ENCODE data around the gene LAMA4.

LAMA4 gene

GRCh38 chr6:112253841-112254816, at the start of gene LAMA4:
Gene LAMA4, minus strand, starts transcription at chr6:112254567. Its CDS starts 417 bp downstream, at chr6:112254150.
- DNase-seq (ENCODE audit: low read depth in 1 of 2, low spot score in 1 of 2) = no peak

DNA sequence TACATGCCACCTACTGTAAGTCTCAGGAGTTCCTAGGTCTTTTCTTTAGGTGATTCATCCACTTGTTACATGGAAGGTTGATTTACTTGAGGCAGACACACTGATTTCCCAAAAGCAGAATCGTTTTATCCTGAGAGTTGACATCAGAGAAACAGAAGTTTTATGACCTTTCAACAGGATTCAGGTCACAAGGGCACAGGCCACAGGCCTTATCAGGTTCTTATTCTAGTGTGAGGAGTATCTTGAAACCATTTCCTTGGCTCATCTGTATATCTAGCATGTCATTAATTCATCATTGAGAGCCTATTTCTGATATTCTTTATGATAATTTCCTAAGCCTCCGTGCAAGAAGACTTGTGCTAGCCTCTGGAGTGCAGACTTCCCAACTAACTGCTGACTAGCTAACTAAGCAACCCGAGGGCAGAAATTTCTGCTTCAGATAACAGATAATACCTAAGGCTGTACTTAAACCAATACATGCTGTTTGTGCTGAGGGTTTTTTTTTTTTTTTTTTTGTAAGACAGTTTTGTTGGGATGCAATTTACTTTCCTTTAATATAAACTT, 47.9 kb upstream of the LAMA4 start:
- no peak for DNase-seq (ENCODE audit: low read depth in 1 of 2, low spot score in 1 of 2)

DNA sequence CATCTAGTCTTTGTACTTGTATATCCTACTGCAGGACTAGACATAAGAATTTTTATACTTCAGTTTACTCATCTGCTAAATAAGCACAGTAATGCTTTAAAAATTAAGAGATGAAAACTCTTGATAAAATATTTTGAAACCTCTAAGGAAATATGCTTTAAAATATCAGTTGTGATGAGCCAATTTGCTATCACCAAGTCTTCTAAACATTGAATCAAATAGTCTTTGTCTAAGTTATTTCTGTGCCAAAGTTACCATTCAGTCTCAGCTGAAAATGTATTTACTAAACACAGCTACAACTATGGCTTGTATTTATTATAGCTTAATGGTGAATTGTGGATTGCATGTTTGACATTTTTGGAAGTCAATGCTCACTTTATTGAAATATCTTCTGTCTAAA, 46.5 kb upstream of the LAMA4 start:
- no peak for DNase-seq (ENCODE audit: low read depth in 1 of 2, low spot score in 1 of 2)

DNA sequence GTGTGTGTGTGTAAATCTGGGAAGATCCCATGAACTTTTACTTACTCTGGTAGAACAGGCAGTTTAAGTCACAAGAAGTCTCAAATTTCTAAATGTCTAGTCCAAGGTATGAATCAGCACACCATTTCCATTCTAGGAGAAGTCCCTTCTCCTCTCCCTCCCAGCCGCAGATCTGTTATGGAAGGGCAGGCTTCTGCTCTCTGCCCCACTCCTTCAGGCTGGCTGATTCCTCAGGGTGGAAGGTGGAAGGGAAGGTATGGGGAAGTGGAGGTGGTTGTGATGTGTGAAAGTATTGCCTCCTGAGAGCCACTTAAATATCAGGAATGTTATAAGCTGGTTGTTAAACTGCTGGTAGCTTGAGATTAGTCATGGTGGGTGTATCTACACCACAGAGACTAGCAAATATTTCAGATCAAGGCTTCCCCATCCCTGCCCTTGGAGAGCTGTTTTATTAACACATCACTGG, 44.5 kb upstream of the LAMA4 start:
- no peak for DNase-seq (ENCODE audit: low read depth in 1 of 2, low spot score in 1 of 2)

GRCh38 chr6:112298021-112298745, 43.8 kb upstream of the LAMA4 start:
- DNase-seq (ENCODE audit: low read depth in 1 of 2, low spot score in 1 of 2) = no peak

DNA sequence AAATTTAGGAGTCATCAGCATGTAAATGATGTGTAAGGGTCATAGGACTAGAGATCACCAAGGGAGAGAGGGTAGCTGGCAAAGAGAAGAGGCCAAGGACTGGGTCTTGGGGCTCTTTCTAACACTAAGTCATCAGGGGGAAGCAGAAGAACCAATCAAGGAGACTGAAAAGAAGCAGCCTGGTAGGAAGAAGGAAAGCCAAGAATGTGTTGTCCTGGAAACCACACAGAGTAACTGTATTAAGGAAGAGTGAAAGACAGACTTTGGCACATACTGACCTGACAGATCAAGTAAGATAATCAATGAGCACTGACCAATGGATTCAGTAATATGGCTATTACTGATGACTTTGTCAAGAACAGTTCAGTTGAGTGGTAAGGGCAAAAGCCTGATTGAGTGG, 42.3 kb upstream of the LAMA4 start:
- DNase-seq (ENCODE audit: low read depth in 1 of 2, low spot score in 1 of 2) = no peak

- DNase-seq (ENCODE audit: low read depth in 1 of 2, low spot score in 1 of 2) = no peak
Observed at GRCh38 chr6:112296122-112296521, 41.8 kb upstream of the LAMA4 start.

- no peak for DNase-seq (ENCODE audit: low read depth in 1 of 2, low spot score in 1 of 2)
Observed at GRCh38 chr6:112291161-112291762, 36.9 kb upstream of the LAMA4 start.

GRCh38 chr6:112289038-112289566, 34.7 kb upstream of the LAMA4 start:
- no peak for DNase-seq (ENCODE audit: low read depth in 1 of 2, low spot score in 1 of 2)

- no peak for DNase-seq (ENCODE audit: low read depth in 1 of 2, low spot score in 1 of 2)
Observed at GRCh38 chr6:112288475-112288874, 34.1 kb upstream of the LAMA4 start.

DNA sequence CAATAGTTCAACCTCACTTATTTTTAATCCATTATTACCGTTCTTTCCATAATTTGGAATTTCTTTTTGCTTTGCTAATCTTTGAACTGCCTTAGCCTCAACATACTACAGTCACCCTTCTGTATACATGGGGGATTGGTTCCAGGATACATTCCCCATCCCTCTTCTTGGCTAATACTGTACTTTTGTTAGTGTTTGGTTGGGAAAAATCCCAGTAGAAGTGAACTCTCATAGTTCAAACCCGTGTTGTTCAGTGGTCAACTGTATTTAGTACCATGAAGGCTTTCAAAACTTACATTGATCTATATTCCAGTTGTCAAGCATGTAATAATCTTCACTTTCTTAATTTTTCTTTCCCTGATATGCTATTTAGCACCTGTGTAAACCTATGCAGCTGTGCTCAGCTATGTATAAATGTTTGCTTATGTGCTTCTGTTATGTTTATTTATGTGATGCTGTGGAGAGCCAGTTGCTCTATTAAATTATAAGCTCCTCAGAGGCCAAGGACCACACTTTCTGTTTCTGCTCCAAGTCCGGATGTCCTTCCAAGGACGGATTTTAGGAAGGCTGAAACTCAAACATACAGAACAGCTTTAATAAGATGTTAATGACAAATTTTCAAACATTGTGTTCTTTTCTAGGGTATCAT, 33.3 kb upstream of the LAMA4 start:
- DNase-seq (ENCODE audit: low read depth in 1 of 2, low spot score in 1 of 2) = no peak

- DNase-seq (ENCODE audit: low read depth in 1 of 2, low spot score in 1 of 2) = no peak
Observed at GRCh38 chr6:112286500-112287144, 32.3 kb upstream of the LAMA4 start.

DNA sequence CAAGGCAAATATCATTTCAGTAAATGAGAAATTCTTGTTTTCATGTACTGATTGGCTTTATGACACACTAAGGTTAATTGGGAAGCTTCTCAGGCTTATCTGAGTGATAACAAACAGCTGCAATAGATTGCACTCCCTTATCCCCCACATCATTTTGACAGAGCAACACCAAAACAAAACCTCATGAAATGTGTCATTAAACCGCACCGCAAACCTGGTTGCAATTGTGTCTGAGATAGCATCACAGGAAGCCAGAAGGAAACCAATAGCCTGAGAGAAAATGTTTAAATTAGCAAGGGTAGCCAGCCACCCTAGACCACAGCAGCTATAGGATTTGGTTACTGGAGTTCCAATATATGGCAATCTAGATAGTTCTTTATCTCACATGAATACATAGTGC, 31.6 kb upstream of the LAMA4 start:
- DNase-seq (ENCODE audit: low read depth in 1 of 2, low spot score in 1 of 2) = no peak

DNA sequence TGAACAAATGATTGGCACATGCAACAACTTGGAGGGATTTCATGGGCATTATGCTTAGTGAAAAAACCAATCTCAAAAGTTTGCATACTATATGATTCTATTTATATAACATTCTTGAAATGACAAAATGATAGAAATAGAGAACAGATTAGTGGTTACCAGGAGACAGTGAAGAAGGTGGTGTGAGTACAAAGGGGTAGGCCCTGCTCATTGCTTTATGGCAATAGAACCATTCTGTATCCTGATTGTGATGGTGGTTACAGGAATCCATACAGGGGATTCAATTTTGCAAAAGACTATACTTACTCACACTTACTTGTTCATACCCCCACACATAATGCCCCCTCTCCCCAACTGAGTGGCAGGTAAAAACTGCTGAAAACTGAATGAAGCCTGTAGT, 30.2 kb upstream of the LAMA4 start:
- DNase-seq (ENCODE audit: low read depth in 1 of 2, low spot score in 1 of 2) = no peak

- no peak for DNase-seq (ENCODE audit: low read depth in 1 of 2, low spot score in 1 of 2)
Observed at GRCh38 chr6:112283621-112284020, 29.3 kb upstream of the LAMA4 start.

DNA sequence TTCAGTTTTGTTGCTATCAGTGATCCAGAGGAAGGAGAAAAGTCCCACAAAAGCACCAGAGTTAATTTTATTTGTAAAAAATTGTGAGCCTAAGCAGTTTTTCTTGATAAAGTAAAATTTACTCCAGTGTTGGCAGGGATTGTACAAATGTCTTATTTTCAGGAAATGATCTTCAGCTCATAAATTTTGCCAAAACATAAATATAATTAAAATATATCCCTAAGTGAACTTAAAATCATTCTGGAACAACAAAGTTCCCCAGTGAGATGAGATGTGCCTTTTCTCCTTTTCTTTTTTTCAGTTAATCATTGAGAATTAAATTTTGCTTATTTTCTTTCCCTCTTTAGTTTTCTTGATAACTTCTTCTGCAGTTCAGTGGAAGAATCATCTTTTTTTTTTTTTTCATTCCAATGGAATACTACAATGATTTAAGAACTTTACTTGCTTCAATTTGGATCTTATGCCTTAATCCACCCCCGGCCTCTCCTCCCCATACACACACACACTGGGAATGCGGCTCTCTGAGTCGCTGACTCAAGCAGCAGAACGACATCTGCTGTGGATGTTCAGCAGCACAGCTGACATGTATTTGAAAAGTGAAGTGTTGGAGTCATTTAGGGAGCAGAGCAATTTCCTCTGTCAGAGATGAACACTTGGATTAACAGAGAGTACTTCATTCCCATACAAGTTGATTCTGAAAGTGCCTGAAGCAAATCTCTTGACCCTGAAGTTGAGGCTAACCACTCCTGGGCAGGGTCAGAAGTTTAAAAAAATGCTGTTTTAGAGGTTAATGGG, 27.7 kb upstream of the LAMA4 start:
- no peak for DNase-seq (ENCODE audit: low read depth in 1 of 2, low spot score in 1 of 2)

DNA sequence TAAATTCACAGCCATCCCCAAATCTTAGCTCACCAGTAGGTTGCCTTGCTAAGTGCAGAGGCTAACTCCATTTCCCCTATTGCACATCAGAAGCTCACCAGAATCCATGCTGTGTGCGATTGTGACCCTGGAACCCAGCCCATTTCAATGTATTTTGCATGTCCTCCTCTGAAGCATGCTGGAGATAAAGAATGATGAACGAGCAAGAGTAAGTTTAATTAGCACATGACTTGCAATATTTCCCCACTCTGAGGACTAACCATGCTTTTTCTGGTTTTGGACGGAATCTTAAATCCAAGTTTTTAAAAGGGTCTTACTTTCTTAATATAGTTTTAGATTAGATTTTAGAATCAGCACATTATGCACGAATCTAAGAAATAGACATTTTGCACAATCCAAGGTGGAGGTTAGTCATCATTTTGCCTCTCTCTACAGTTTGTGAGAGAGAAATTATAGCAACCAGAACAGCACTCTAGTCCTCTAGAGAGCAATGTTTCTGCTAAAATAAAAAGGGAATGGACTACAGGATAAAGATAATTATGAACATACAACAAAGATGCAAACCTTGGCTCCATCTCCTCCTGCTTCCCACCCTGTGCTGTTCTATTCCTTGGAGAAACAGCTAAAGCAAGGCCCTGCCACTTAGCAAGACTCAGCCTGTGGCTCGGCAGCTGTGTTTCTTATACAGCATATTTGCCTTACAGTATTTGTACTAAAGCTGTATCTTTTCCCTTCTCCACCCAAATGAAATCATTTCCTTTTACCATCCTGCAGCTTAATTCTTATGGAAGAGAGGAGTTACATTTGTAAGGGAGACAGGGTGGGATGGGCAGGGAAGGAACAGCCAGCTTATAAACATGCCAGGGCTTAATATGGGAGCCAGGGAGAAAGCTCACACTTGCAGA, 24.9 kb upstream of the LAMA4 start:
- DNase-seq (ENCODE audit: low read depth in 1 of 2, low spot score in 1 of 2) = no peak

DNA sequence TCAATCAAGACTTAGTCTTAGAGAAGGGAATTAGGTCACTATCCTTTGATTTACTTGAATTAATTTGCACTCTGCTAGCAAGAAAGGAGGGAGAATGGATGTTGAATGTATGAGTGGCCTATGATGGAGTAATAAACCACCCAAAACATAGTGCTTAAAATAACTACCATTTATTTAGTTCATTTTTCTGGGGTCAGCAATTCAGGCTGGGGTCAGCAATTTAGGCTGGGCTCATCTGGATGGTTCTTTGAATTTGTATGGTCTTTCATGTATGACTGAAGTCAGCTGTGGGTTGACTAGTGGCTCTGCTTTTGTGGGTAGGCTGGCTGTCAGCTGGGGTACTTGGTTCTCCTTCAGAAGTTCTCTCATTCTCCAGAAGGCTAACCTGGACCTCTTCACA, 21.0 kb upstream of the LAMA4 start:
- DNase-seq (ENCODE audit: low read depth in 1 of 2, low spot score in 1 of 2) = no peak
